Kidney (tissue), 14 donors: Measurements from ENCODE around the gene NBPF4. TPM values are rescaled to one million over a fixed set of nuclear protein-coding genes. Genes with fewer than 3 reads are reported as not detected.
"Not testable (repeated sequence)": the region's sequence is repeated elsewhere in the genome, so short reads cannot be mapped to it uniquely, and the experiment has no call there.

ENCODE experiments used
- DNase-seq, 5 donors: peaks; one replicate each; pipeline ENCODE4 v3.0.0-alpha.2; 2013 to 2020
- FAIRE-seq: peaks from 2 replicates; lab custom pipeline; 2012; peaks lifted over from hg19 to GRCh38; lab: Jason Lieb, UNC
- H3K27ac ChIP-seq, 2 donors: one replicate each; pipeline ENCODE4 v1.7.0; 2013; ENCODE audit warnings: low read depth in 2 of 2, low read length in 2 of 2, inconsistent platforms in 1 of 2
- H3K27me3 ChIP-seq: one replicate; pipeline ENCODE4 v1.7.1; 2013; ENCODE audit warnings: low read length, inconsistent platforms; ENCODE audit not compliant: control insufficient read depth, insufficient read depth
- H3K36me3 ChIP-seq, 3 donors: one replicate each; pipeline versions ENCODE4 v1.7.0 to v1.7.1; 2013; ENCODE audit warnings: low read length in 3 of 3, control low read depth in 1 of 3, inconsistent platforms in 1 of 3; ENCODE audit not compliant: insufficient read depth in 3 of 3, control insufficient read depth in 2 of 3
- H3K4me1 ChIP-seq, 3 donors: one replicate each; pipeline versions ENCODE4 v1.7.0 to v1.7.1; 2013; ENCODE audit warnings: low read length in 3 of 3, inconsistent platforms in 1 of 3, low read depth in 1 of 3; ENCODE audit not compliant: control insufficient read depth in 2 of 3, insufficient read depth in 2 of 3
- H3K4me3 ChIP-seq, 3 donors: one replicate each; pipeline versions ENCODE4 v1.7.0 to v1.8.1; 2013; ENCODE audit warnings: low read length in 3 of 3, control low read depth in 1 of 3, inconsistent platforms in 1 of 3
- H3K9ac ChIP-seq, 3 donors: one replicate each; pipeline versions ENCODE4 v1.7.0 to v1.7.1; 2013; ENCODE audit warnings: low read length in 3 of 3, control low read depth in 1 of 3, inconsistent platforms in 1 of 3
- H3K9me3 ChIP-seq, 3 donors: one replicate each; pipeline versions ENCODE4 v1.7.0 to v1.7.1; 2013; ENCODE audit warnings: low read length in 3 of 3, control low read depth in 1 of 3, inconsistent platforms in 1 of 3; ENCODE audit not compliant: control insufficient read depth in 2 of 3, insufficient read depth in 1 of 3
- intact Hi-C: fragments of 100-400 bp; cut with DNase I; formaldehyde crosslinking; loops from one replicate; pipeline ENCODE4 v1.11.1; 2022
- polyA plus RNA-seq: library from polyadenylated mRNA; stranded (reverse); fragments of 350-450 nt; fragmentation: Illumina TruSeq; extraction: RNeasy Lipid Tissue Mini Kit (QIAGEN cat#74804); gene quantifications from one replicate; pipeline ENCODE4 v1.2.3, GENCODE V29; 2014; ENCODE audit warnings: low read depth, low replicate concordance; ENCODE audit not compliant: insufficient read depth
- total RNA-seq: library from RNA; stranded (reverse); fragmentation: NEBNext Ultra II Directional; extraction: Animal tissue kit (Norgen Biotek cat#: 25700); gene quantifications from one replicate; pipeline ENCODE4 v1.2.1, GENCODE V29; 2021
- TF ChIP-seq, protein P1 (sequence below): IDR thresholded peaks from 3 replicates; pipeline ENCODE4 v1.5.1; 2012; ENCODE audit warnings: mild to moderate bottlenecking, moderate library complexity, borderline replicate concordance; ENCODE audit not compliant: insufficient read depth; ENCODE audit errors: extremely low read depth
- donor health status: control.
- donor health status: control.
- donor health status: control.
- donor health status: control.
- donor health status: control.
- donor health status: DM: yes; HTN: yes; CAD: no.
- donor health status: Normal renal cell carcinoma (clear cell type).

The NBPF4 gene
- total and polyA plus RNA-seq, 2 donors from 2014 or later, result not detected

DNA sequence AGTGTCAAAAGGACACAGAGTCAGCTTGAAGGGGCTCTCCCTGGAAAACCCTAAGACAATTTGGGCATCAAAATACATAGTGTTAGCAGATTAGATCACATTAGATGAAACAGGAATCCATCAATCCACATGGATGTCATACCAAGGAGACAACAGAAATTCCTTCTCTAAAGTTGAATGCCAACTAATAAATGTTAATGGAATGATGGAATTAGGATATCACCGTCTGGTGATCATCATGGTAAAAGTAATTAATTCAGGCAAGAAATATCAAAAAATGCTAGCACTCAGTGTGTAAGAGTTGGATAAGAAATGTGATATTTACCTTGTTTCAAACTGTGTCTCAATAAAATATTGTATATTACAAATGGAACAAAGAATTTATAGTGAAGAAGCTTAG lies 32.9 kb downstream of the NBPF4 start:
- H3K4me1 ChIP-seq, result no peaks in the 10 kb centered on the region
- FAIRE-seq, result no peak
- no peak overlapping the region for H3K4me3 ChIP-seq
- DNase-seq, result no peak
- H3K27me3 ChIP-seq, result no peaks in the 10 kb centered on the region
- no peak overlapping the region for H3K9ac ChIP-seq
- TF ChIP-seq, protein P1, sequence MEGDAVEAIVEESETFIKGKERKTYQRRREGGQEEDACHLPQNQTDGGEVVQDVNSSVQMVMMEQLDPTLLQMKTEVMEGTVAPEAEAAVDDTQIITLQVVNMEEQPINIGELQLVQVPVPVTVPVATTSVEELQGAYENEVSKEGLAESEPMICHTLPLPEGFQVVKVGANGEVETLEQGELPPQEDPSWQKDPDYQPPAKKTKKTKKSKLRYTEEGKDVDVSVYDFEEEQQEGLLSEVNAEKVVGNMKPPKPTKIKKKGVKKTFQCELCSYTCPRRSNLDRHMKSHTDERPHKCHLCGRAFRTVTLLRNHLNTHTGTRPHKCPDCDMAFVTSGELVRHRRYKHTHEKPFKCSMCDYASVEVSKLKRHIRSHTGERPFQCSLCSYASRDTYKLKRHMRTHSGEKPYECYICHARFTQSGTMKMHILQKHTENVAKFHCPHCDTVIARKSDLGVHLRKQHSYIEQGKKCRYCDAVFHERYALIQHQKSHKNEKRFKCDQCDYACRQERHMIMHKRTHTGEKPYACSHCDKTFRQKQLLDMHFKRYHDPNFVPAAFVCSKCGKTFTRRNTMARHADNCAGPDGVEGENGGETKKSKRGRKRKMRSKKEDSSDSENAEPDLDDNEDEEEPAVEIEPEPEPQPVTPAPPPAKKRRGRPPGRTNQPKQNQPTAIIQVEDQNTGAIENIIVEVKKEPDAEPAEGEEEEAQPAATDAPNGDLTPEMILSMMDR, result no peak
- H3K36me3 ChIP-seq, result no peaks in the 10 kb centered on the region
- intact Hi-C loops, result no loop called here
- H3K9me3 ChIP-seq, result no peaks in the 10 kb centered on the region
- no peak overlapping the region for H3K27ac ChIP-seq

DNA sequence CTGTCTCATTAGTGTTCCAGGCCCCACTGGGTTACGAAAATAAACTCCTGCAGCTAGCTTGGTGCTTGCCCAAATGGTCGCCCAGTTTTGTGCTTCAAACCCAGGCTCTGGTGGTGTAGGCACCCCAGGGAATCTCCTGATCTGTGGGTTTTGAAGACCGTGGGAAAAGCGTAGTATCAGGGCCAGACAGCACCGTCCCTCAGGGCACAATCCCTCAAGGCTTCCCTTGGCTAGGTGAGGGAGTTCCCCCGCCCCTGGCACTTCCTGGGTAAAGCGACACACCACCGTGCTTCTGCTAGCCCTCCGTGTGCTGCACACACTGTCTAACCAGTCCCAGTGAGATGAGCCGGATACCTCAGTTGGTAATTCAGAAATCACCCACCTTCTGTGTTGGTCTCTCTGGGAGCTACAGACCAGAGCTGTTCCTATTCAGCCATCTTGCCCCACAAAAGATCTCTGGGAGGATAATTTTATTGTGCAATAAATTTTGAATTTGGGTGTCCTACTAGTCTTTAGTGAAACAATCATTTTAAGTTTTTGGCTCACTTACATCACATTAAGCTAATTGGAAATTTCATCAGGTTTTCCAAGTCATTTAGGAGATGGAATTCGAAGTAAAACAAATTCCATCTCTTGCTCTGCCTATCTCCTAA lies 34.3 kb downstream of the NBPF4 start:
- Histone ChIP-seq H3K27ac (no peak overlapping the region), H3K27me3 (no peaks in the 10 kb centered on the region), H3K4me3 (no peak overlapping the region), H3K9ac (no peak overlapping the region), H3K36me3 (no peaks in the 10 kb centered on the region), H3K4me1 (no peaks in the 10 kb centered on the region), H3K9me3 (no peaks in the 10 kb centered on the region)
- TF ChIP-seq, protein P1, result no peak
- FAIRE-seq (no peak), DNase-seq (no peak)
- intact Hi-C loops, result no loop called here

- FAIRE-seq, result no peak
- Histone ChIP-seq H3K9me3 (no peaks in the 10 kb centered on the region), H3K36me3 (no peaks in the 10 kb centered on the region), H3K9ac (no peak overlapping the region), H3K27ac (no peak overlapping the region), H3K4me1 (no peaks in the 10 kb centered on the region), H3K27me3 (no peaks in the 10 kb centered on the region), H3K4me3 (no peak overlapping the region)
- TF ChIP-seq, protein P1, result no peak
- intact Hi-C loops, result no loop called here
- DNase-seq, result peak; percentile 31 to 46 (median 46)
These were observed 35.0 kb downstream of the NBPF4 start for GRCh38 chr1:108208724-108209446.

DNA sequence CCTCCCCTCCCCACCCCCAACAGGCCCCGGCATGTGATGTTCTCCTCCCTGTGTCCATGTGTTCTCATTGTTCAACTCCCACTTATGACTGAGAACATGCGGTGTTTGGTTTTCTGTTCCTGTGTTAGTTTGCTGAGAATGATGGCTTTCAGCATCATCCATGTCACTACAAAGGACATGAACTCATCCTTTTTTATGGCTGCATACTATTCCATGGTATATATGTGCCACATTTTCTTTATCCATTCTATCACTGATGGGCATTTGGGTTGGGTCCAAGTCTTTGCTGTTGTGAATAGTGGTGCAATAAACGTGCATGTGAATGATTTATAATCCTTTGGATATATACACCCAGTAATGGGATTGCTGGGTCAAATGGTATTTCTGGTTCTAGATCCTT lies 40.3 kb downstream of the NBPF4 start:
- H3K27me3 ChIP-seq, H3K27ac ChIP-seq, H3K4me3 ChIP-seq, intact Hi-C loops, H3K36me3 ChIP-seq, DNase-seq, H3K4me1 ChIP-seq, FAIRE-seq, H3K9ac ChIP-seq, H3K9me3 ChIP-seq: not testable (repeated sequence)
